Endothelial cell of umbilical vein (primary cell): ENCODE measurements around the gene SNX2. TPM values are rescaled to one million over a fixed set of nuclear protein-coding genes. Genes with fewer than 3 reads are reported as not detected.

Experiments
- BruUV-seq: library from RNA; stranded (reverse); fragments of 400-500 nt; replicated peaks from 2 replicates; lab custom pipeline; 2021; lab: Mats Ljungman, UMichigan
- CTCF ChIA-PET: fragments of 300-600, 350-600 bp; sonication (Branson Sonifier 250); formaldehyde crosslinking; loops from one replicate; lab custom pipeline; 2021; ENCODE audit warnings: antibody characterized with exemption, inconsistent platforms; lab: Charles Lee
- POLR2A ChIA-PET: fragments of 300-600, 350-600 bp; sonication (Branson Sonifier 250); formaldehyde crosslinking; loops from one replicate; lab custom pipeline; 2021; ENCODE audit warnings: antibody characterized with exemption, inconsistent platforms; lab: Charles Lee
- DNase-seq: peaks from one replicate; pipeline ENCODE4 v3.0.0-alpha.2; 2011; ENCODE audit warnings: low read depth, low spot score
- FAIRE-seq: peaks from 2 replicates; lab custom pipeline; 2011; peaks lifted over from hg19 to GRCh38; lab: Jason Lieb, UNC
- H2AFZ ChIP-seq: 2 replicates; pipeline ENCODE4 v1.6.0; 2012; ENCODE audit warnings: low read depth, low read length, control low read depth, inconsistent platforms
- H3K27ac ChIP-seq: 2 replicates; pipeline ENCODE4 v1.5.1; 2011; ENCODE audit warnings: low read depth, mild to moderate bottlenecking, control low read depth, low read length, moderate library complexity; ENCODE audit not compliant: insufficient read depth
- H3K27me3 ChIP-seq, 2 experiments: 2 replicates each; pipeline versions ENCODE4 v1.6.0 to v1.6.1; 2011; ENCODE audit warnings: low read length in 2 of 2, mixed read lengths in 1 of 2; ENCODE audit not compliant: control insufficient read depth in 2 of 2, insufficient read depth in 2 of 2
- H3K36me3 ChIP-seq, 2 experiments: 2 replicates in 1 of 2; 3 replicates in 1 of 2; pipeline ENCODE4 v1.5.1; 2011; ENCODE audit warnings: low read length in 2 of 2, mild to moderate bottlenecking in 1 of 2, moderate library complexity in 1 of 2; ENCODE audit not compliant: control insufficient read depth in 2 of 2, insufficient read depth in 2 of 2; ENCODE audit errors: extremely low read depth in 1 of 2
- H3K4me1 ChIP-seq: 3 replicates; pipeline ENCODE4 v1.5.1; 2011; ENCODE audit warnings: mild to moderate bottlenecking, low read length; ENCODE audit not compliant: control insufficient read depth, insufficient read depth; ENCODE audit errors: extremely low read depth
- H3K4me2 ChIP-seq: 2 replicates; pipeline ENCODE4 v1.6.1; 2011; ENCODE audit warnings: low read length, control low read depth, mixed read lengths; ENCODE audit not compliant: insufficient read depth
- H3K4me3 ChIP-seq, 3 experiments: fragments of 200-600 bp in 1 of 3; sonication (generic), shearing (Covaris generic) in 1 of 3; replicated peaks in 1 of 3; 2 replicates each; pipeline ENCODE4 v1.5.1; 2011 to 2016; ENCODE audit warnings: control low read depth in 3 of 3, low read length in 3 of 3, mild to moderate bottlenecking in 2 of 3, inconsistent platforms in 1 of 3, low read depth in 1 of 3, moderate library complexity in 1 of 3; ENCODE audit not compliant: insufficient read depth in 1 of 3
- H3K79me2 ChIP-seq: 2 replicates; pipeline ENCODE4 v1.6.0; 2012; ENCODE audit warnings: low read length, inconsistent platforms; ENCODE audit not compliant: control insufficient read depth, insufficient read depth
- H3K9ac ChIP-seq: replicated peaks from 2 replicates; pipeline ENCODE3; 2011; ENCODE audit warnings: low read length, control low read depth; ENCODE audit not compliant: insufficient read depth; ENCODE audit errors: extremely low read depth
- H3K9me1 ChIP-seq: replicated peaks from 3 replicates; pipeline ENCODE4 v1.6.0; 2011; ENCODE audit warnings: mild to moderate bottlenecking, low read length; ENCODE audit not compliant: control insufficient read depth, insufficient read depth; ENCODE audit errors: extremely low read depth
- H3K9me3 ChIP-seq: replicated peaks from 2 replicates; pipeline ENCODE4 v1.5.1; 2012; ENCODE audit warnings: low read length, inconsistent platforms; ENCODE audit not compliant: control insufficient read depth, insufficient read depth
- H4K20me1 ChIP-seq: replicated peaks from 2 replicates; pipeline ENCODE3; 2011; ENCODE audit warnings: mild to moderate bottlenecking, low read length; ENCODE audit not compliant: control insufficient read depth, insufficient read depth; ENCODE audit errors: extremely low read depth
- EZH2 ChIP-seq: IDR thresholded peaks from 2 replicates; pipeline ENCODE4 v1.6.1; 2012; ENCODE audit warnings: borderline replicate concordance, low read depth, mild to moderate bottlenecking, moderate library complexity, low read length, inconsistent platforms; ENCODE audit not compliant: severe bottlenecking
- FOS ChIP-seq: IDR thresholded peaks from 2 replicates; pipeline ENCODE4 v1.6.1; 2011; ENCODE audit warnings: mild to moderate bottlenecking, low read length, moderate library complexity, borderline replicate concordance; ENCODE audit not compliant: insufficient read depth
- GATA2 ChIP-seq: IDR thresholded peaks from 2 replicates; pipeline ENCODE4 v1.7.0; 2011; ENCODE audit warnings: low read depth, mild to moderate bottlenecking, moderate library complexity, mixed read lengths, low read length; ENCODE audit not compliant: insufficient read length, insufficient read depth
- JUN ChIP-seq: IDR thresholded peaks from 2 replicates; pipeline ENCODE4 v1.6.1; 2011; ENCODE audit warnings: borderline replicate concordance, low read depth; ENCODE audit not compliant: insufficient read length, insufficient read depth
- MYC ChIP-seq: IDR thresholded peaks from one replicate; pipeline ENCODE4 v1.6.1; 2011; ENCODE audit warnings: mild to moderate bottlenecking, low read depth, low read length
- POLR2A ChIP-seq: IDR thresholded peaks from 2 replicates; pipeline ENCODE4 v1.6.1; 2012; ENCODE audit warnings: low read depth, mild to moderate bottlenecking, control low read depth, low read length
- POLR2AphosphoS5 ChIP-seq: IDR thresholded peaks from 2 replicates; pipeline ENCODE4 v1.6.1; 2012; ENCODE audit warnings: low read depth, mild to moderate bottlenecking, control low read depth, low read length, moderate library complexity; ENCODE audit not compliant: insufficient read depth
- dilution Hi-C: fragments of 300-500 bp; cut with MboI; formaldehyde crosslinking; loops from one replicate; pipeline ENCODE4 v1.15.0; 2019; ENCODE audit warnings: low sequenced_read_pairs; ENCODE audit not compliant: extremely low pct_ligation_motif_present
- intact Hi-C: fragments of 100-400 bp; cut with micrococcal nuclease; formaldehyde crosslinking; loops from one replicate; pipeline ENCODE4 v1.10.0; 2022
- polyA plus RNA-seq, 4 experiments: library from polyadenylated mRNA; depleted of rRNA in 3 of 4; stranded (reverse) in 3 of 4; unstranded in 1 of 4; fragments of >200 nt; gene quantifications; 2 replicates each; pipeline versions ENCODE4 v1.2.1 to v1.2.3, GENCODE V29; 2011 to 2012; ENCODE audit warnings: missing spikeins in 1 of 4
- total RNA-seq: library from RNA; stranded (reverse); gene quantifications from 2 replicates; pipeline ENCODE4 v1.2.3, GENCODE V29; 2021
- TF ChIP-seq, protein P1 (sequence below): IDR thresholded peaks from 2 replicates; pipeline ENCODE4 v1.6.1; 2011; ENCODE audit not compliant: insufficient read depth, insufficient read length
- TF ChIP-seq, protein P2 (sequence below), 2 donors: IDR thresholded peaks; 1 replicate in 1 of 2; 2 replicates in 1 of 2; pipeline ENCODE4 v1.5.1; 2011; ENCODE audit warnings: low read length in 2 of 2, mild to moderate bottlenecking in 2 of 2, moderate library complexity in 2 of 2, control low read depth in 1 of 2, inconsistent platforms in 1 of 2, low read depth in 1 of 2; ENCODE audit not compliant: insufficient read depth in 1 of 2; ENCODE audit errors: extremely low read depth in 1 of 2

The SNX2 gene
- total and polyA plus RNA-seq, 2 donors (not counting 3 experiments of a cell fraction or from before 2014, with no cell fraction given), result 14.4 to 51.2 TPM

DNA sequence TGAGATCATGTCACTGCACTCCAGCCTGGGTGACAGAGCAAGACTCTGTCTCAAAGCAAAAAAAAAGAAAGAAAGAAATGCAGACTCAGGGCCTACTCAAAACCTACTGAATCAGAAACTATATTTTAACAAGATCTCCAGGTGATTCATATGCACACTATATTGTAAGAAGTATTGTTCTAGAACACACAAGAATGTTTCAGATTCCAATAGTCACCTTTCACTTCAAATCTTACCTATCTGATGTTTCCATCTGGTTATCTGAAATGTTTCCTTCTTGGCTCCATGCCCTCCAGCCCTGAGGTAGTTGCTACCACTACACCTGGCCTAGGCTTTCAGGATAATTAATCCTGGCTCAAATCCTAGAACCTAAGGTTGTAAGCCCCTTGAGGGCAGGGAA, 36.8 kb upstream of the SNX2 start:
- H3K36me3 ChIP-seq, result no peaks in the 10 kb centered on the region
- peaks cover 9% of the 10 kb centered on the region for H3K4me1 ChIP-seq
- H2AFZ ChIP-seq, result no peak overlapping the region
- H3K9me1 ChIP-seq, result no peaks in the 10 kb centered on the region
- POLR2A ChIA-PET, result no interaction called here
- no TSS peak for BruUV-seq
- no peaks in the 10 kb centered on the region for H4K20me1 ChIP-seq
- no peaks in the 10 kb centered on the region for H3K9me3 ChIP-seq
- dilution Hi-C loops, result no loop called here
- FAIRE-seq (no peak), DNase-seq (no peak)
- no peak overlapping the region for H3K27ac ChIP-seq
- no peak overlapping the region for H3K4me3 ChIP-seq
- CTCF ChIA-PET, result interaction anchor here (0.6 kb wide), 1 partner anchor 13 kb away, joined by 3 read pairs; no protein-coding TSS in a partner anchor
- no peaks in the 10 kb centered on the region for H3K27me3 ChIP-seq
- H3K79me2 ChIP-seq, result no peaks in the 10 kb centered on the region
- TF ChIP-seq MYC (no peak), EZH2 (no peak), JUN (no peak), POLR2AphosphoS5 (no peak), FOS (no peak), POLR2A (no peak), GATA2 (no peak)
- TF ChIP-seq, protein P1, sequence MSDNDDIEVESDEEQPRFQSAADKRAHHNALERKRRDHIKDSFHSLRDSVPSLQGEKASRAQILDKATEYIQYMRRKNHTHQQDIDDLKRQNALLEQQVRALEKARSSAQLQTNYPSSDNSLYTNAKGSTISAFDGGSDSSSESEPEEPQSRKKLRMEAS, result no peak
- TF ChIP-seq, protein P2, sequence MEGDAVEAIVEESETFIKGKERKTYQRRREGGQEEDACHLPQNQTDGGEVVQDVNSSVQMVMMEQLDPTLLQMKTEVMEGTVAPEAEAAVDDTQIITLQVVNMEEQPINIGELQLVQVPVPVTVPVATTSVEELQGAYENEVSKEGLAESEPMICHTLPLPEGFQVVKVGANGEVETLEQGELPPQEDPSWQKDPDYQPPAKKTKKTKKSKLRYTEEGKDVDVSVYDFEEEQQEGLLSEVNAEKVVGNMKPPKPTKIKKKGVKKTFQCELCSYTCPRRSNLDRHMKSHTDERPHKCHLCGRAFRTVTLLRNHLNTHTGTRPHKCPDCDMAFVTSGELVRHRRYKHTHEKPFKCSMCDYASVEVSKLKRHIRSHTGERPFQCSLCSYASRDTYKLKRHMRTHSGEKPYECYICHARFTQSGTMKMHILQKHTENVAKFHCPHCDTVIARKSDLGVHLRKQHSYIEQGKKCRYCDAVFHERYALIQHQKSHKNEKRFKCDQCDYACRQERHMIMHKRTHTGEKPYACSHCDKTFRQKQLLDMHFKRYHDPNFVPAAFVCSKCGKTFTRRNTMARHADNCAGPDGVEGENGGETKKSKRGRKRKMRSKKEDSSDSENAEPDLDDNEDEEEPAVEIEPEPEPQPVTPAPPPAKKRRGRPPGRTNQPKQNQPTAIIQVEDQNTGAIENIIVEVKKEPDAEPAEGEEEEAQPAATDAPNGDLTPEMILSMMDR (IDR thresholded peaks at IDR 0.05; ENCODE audit: extremely low read depth in 1 of 2, insufficient read depth in 1 of 2, low read depth in 1 of 2, low read length in 2 of 2), result no peak
- intact Hi-C loops, result no loop called here
- no peak overlapping the region for H3K4me2 ChIP-seq
- no peak overlapping the region for H3K9ac ChIP-seq
